A172 (cell line): ENCODE measurements around the gene IL34. TPM values are rescaled to one million over a fixed set of nuclear protein-coding genes. Genes with fewer than 3 reads are reported as not detected.
A peak's percentile ranks its signal among the peaks of the same experiment; 100 is the strongest.

Experiments
- DNase-seq: peaks from one replicate; pipeline ENCODE4 v3.0.0-alpha.2; 2015; ENCODE audit warnings: low spot score
- total RNA-seq: library from RNA; depleted of rRNA; stranded (reverse); fragments of >200 nt; shearing (Covaris generic); gene quantifications from 2 replicates; pipeline ENCODE4 v1.2.3, GENCODE V29; 2014

Gene IL34
- total RNA-seq, 1 experiment from 2014 or later: 7.8 TPM

GRCh38 chr16:70676675-70677498, 30.5 kb downstream of the IL34 start:
- no peak for DNase-seq

GRCh38 chr16:70677499-70678120, 31.3 kb downstream of the IL34 start:
- DNase-seq: no peak

- DNase-seq: no peak
Observed at GRCh38 chr16:70678121-70678897, 31.9 kb downstream of the IL34 start.

GRCh38 chr16:70678898-70679670, 32.7 kb downstream of the IL34 start:
- no peak for DNase-seq

- DNase-seq: no peak
Observed at GRCh38 chr16:70679671-70680494, 33.5 kb downstream of the IL34 start.

GRCh38 chr16:70680495-70681381, 34.4 kb downstream of the IL34 start:
- no peak for DNase-seq

GRCh38 chr16:70681382-70682238, 35.3 kb downstream of the IL34 start:
- no peak for DNase-seq

GRCh38 chr16:70682239-70683145, 36.1 kb downstream of the IL34 start:
- no peak for DNase-seq

- DNase-seq: no peak
Observed at GRCh38 chr16:70683146-70683944, 37.0 kb downstream of the IL34 start.

GRCh38 chr16:70684146-70685060, 38.0 kb downstream of the IL34 start:
- DNase-seq: no peak

- DNase-seq: no peak
Observed at GRCh38 chr16:70685061-70685937, 38.9 kb downstream of the IL34 start.

GRCh38 chr16:70685938-70686375, 39.6 kb downstream of the IL34 start, which contains the start of gene MTSS2:
MTSS2 (minus strand) TSS chr16:70686053; CDS start chr16:70685791, 262 bp downstream.
- peak; percentile 72 for DNase-seq

GRCh38 chr16:70686376-70687101, 40.2 kb downstream of the IL34 start:
- no peak for DNase-seq

GRCh38 chr16:70687102-70687511, 40.7 kb downstream of the IL34 start:
- no peak for DNase-seq
